OCI-LY7 (cell line): ENCODE results near the gene RNF180. TPM values are rescaled to one million over a fixed set of nuclear protein-coding genes. Genes with fewer than 3 reads are reported as not detected.

Experiments used
- BruUV-seq: library from RNA; stranded (reverse); fragments of 400-500 nt; replicated peaks from 2 replicates; lab custom pipeline; 2021; lab: Mats Ljungman, UMichigan
- CTCF ChIA-PET: fragments of 300-600 bp; sonication (Branson Sonifier 250); formaldehyde crosslinking; loops from one replicate; lab custom pipeline; 2022; ENCODE audit warnings: antibody characterized with exemption; ENCODE audit not compliant: unreplicated experiment; lab: Charles Lee
- POLR2A ChIA-PET: fragments of 300-600 bp; sonication (Branson Sonifier 250); formaldehyde crosslinking; loops from one replicate; lab custom pipeline; 2022; ENCODE audit warnings: antibody characterized with exemption; lab: Charles Lee
- DNase-seq: peaks from one replicate; pipeline ENCODE4 v3.0.0-alpha.2; 2015; ENCODE audit warnings: low spot score
- H2AFZ ChIP-seq: fragments of 200-600 bp; sonication (generic), shearing (Covaris generic); 2 replicates; pipeline ENCODE4 v1.6.1; 2014; ENCODE audit warnings: mild to moderate bottlenecking, antibody characterized with exemption, low read length, moderate library complexity
- H3K27ac ChIP-seq: fragments of 200-600 bp; sonication (generic); 2 replicates; pipeline ENCODE4 v1.5.1; 2014; ENCODE audit warnings: mixed run types, low read depth, mild to moderate bottlenecking, moderate library complexity, low read length, inconsistent platforms; ENCODE audit not compliant: poor library complexity, severe bottlenecking
- H3K36me3 ChIP-seq: fragments of 200-600 bp; sonication (generic); 2 replicates; pipeline ENCODE4 v1.6.1; 2014; ENCODE audit warnings: mild to moderate bottlenecking, antibody characterized with exemption, low read length, moderate library complexity, mixed read lengths; ENCODE audit not compliant: insufficient read depth
- H3K4me1 ChIP-seq: fragments of 200-600 bp; sonication (generic); 2 replicates; pipeline ENCODE4 v1.5.1; 2014; ENCODE audit warnings: mild to moderate bottlenecking, low read length; ENCODE audit not compliant: insufficient read depth, poor library complexity, severe bottlenecking
- H3K4me2 ChIP-seq: fragments of 200-600 bp; sonication (generic); 2 replicates; pipeline ENCODE4 v1.6.1; 2014; ENCODE audit warnings: mild to moderate bottlenecking, low read length
- H3K4me3 ChIP-seq: fragments of 200-600 bp; sonication (generic); 2 replicates; pipeline ENCODE4 v1.5.1; 2014; ENCODE audit warnings: mild to moderate bottlenecking, low read depth, low read length; ENCODE audit not compliant: poor library complexity, severe bottlenecking
- H3K79me2 ChIP-seq: fragments of 200-600 bp; sonication (generic); 2 replicates; pipeline ENCODE4 v1.6.1; 2016; ENCODE audit warnings: low read depth, mild to moderate bottlenecking, low read length, moderate library complexity, mixed read lengths; ENCODE audit not compliant: insufficient read depth
- H3K9me2 ChIP-seq: fragments of 200-600 bp; sonication (generic); 2 replicates; pipeline ENCODE4 v1.6.1; 2016; ENCODE audit warnings: mild to moderate bottlenecking, low read length, mixed read lengths; ENCODE audit not compliant: insufficient read depth
- H3K9me3 ChIP-seq: fragments of 200-600 bp; sonication (generic); 2 replicates; pipeline ENCODE4 v1.6.1; 2014; ENCODE audit warnings: mild to moderate bottlenecking, mixed run types, low read length, mixed read lengths
- H4K20me1 ChIP-seq: fragments of 200-600 bp; sonication (generic); 2 replicates; pipeline ENCODE4 v1.6.1; 2014; ENCODE audit warnings: mild to moderate bottlenecking, antibody characterized with exemption, low read length, moderate library complexity, mixed read lengths; ENCODE audit not compliant: insufficient read depth
- CTCF ChIP-seq: fragments of 200-600 bp; sonication (generic); conservative IDR thresholded peaks from 2 replicates; pipeline ENCODE4 v1.5.1; 2014; ENCODE audit warnings: mild to moderate bottlenecking, antibody characterized with exemption, low read length, moderate library complexity, mixed read lengths
- EZH2phosphoT487 ChIP-seq: fragments of 200-600 bp; sonication (generic); IDR thresholded peaks from 2 replicates; pipeline ENCODE4 v1.6.1; 2018; ENCODE audit warnings: low read depth, borderline replicate concordance, mild to moderate bottlenecking, mixed run types, antibody characterized with exemption, low read length, moderate library complexity, mixed read lengths
- intact Hi-C: fragments of 100-400 bp; cut with micrococcal nuclease; formaldehyde crosslinking; loops from one replicate; pipeline ENCODE4 v1.10.0; 2022; ENCODE audit not compliant: unreplicated experiment
- total RNA-seq, 2 experiments: library from RNA; depleted of rRNA in 1 of 2; stranded (reverse); fragments of >200 nt in 1 of 2; shearing (Covaris generic) in 1 of 2; gene quantifications; 2 replicates each; pipeline ENCODE4 v1.2.3, GENCODE V29; 2014 to 2022

The RNF180 gene
- total RNA-seq, 2 experiments from 2014 or later: not detected

DNA sequence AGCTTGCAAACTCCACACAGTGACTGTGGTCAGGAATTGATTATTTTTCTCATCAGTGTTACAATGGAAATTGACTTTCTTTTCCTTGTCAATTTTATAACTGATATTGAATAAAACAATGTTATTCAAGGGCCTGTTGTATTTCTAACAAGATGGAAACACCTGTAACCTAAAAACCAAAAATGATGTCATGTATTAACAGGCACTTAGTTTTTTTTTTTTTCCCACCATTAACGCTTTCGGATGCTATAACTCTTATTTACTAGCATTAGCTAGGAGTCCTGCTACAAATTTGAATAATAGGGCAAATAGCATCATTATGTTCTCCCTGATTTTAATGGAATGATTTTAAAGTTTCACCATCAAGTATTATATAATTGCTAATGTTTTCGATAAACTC is 30.3 kb downstream of the RNF180 start:
- Histone ChIP-seq H3K4me3 (no peak overlapping the region), H3K79me2 (no peaks in the 10 kb centered on the region), H3K4me1 (no peaks in the 10 kb centered on the region), H3K9me2 (no peaks in the 10 kb centered on the region), H4K20me1 (no peaks in the 10 kb centered on the region), H3K4me2 (no peak overlapping the region), H2AFZ (no peak overlapping the region), H3K9me3 (no peaks in the 10 kb centered on the region), H3K36me3 (no peaks in the 10 kb centered on the region), H3K27ac (no peak overlapping the region)
- CTCF ChIA-PET: no interaction called here
- no TSS peak for BruUV-seq
- TF ChIP-seq EZH2phosphoT487: no peak
- no peak for TF ChIP-seq CTCF
- POLR2A ChIA-PET: no interaction called here
- DNase-seq: no peak
- intact Hi-C loops: no loop called here

GRCh38 chr5:64199425-64199824 is 33.8 kb downstream of the RNF180 start:
- no peaks in the 10 kb centered on the region for H3K9me3 ChIP-seq
- ChIA-PET POLR2A (no interaction called here), CTCF (no interaction called here)
- H3K79me2 ChIP-seq: no peaks in the 10 kb centered on the region
- H2AFZ ChIP-seq: no peak overlapping the region
- no TSS peak for BruUV-seq
- no peak overlapping the region for H3K4me2 ChIP-seq
- no peak for DNase-seq
- intact Hi-C loops: no loop called here
- H3K36me3 ChIP-seq: no peaks in the 10 kb centered on the region
- no peaks in the 10 kb centered on the region for H4K20me1 ChIP-seq
- no peaks in the 10 kb centered on the region for H3K4me1 ChIP-seq
- H3K9me2 ChIP-seq: no peaks in the 10 kb centered on the region
- TF ChIP-seq CTCF (no peak), EZH2phosphoT487 (no peak)
- H3K4me3 ChIP-seq: no peak overlapping the region
- H3K27ac ChIP-seq: no peak overlapping the region

DNA sequence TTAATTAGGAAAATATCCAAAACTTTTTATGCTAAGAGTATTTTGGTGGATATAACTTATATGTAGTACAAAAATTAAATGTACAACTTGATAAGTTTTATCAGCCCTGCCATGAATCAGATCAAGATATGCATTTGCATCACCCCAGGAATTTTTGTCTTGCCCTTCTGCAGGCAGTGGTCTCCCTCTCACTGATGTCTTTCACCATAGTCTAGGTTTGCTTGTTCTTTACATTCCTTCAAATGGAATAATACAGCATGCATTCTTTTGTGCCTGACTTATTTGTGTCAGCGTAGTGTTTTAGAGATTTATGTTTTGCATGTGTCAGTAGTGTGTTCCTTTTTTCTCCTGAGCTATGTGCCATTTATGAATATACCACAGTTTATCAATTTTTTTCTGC is 36.4 kb downstream of the RNF180 start:
- intact Hi-C loops: no loop called here
- Histone ChIP-seq H3K27ac (no peak overlapping the region), H2AFZ (no peak overlapping the region), H3K4me3 (no peak overlapping the region), H3K4me1 (no peaks in the 10 kb centered on the region), H3K4me2 (no peak overlapping the region), H3K79me2 (no peaks in the 10 kb centered on the region), H4K20me1 (no peaks in the 10 kb centered on the region), H3K36me3 (no peaks in the 10 kb centered on the region), H3K9me2 (no peaks in the 10 kb centered on the region), H3K9me3 (no peaks in the 10 kb centered on the region)
- no TSS peak for BruUV-seq
- ChIA-PET POLR2A (no interaction called here), CTCF (no interaction called here)
- DNase-seq: no peak
- no peak for TF ChIP-seq CTCF
- TF ChIP-seq EZH2phosphoT487: no peak
